ENCODE results near the gene EN2. TPM values are rescaled to one million over a fixed set of nuclear protein-coding genes. Genes with fewer than 3 reads are reported as not detected.

Gene EN2
- total and polyA plus RNA-seq, 10 donors: 0.03 to 0.04 TPM; not detected in 8

DNA sequence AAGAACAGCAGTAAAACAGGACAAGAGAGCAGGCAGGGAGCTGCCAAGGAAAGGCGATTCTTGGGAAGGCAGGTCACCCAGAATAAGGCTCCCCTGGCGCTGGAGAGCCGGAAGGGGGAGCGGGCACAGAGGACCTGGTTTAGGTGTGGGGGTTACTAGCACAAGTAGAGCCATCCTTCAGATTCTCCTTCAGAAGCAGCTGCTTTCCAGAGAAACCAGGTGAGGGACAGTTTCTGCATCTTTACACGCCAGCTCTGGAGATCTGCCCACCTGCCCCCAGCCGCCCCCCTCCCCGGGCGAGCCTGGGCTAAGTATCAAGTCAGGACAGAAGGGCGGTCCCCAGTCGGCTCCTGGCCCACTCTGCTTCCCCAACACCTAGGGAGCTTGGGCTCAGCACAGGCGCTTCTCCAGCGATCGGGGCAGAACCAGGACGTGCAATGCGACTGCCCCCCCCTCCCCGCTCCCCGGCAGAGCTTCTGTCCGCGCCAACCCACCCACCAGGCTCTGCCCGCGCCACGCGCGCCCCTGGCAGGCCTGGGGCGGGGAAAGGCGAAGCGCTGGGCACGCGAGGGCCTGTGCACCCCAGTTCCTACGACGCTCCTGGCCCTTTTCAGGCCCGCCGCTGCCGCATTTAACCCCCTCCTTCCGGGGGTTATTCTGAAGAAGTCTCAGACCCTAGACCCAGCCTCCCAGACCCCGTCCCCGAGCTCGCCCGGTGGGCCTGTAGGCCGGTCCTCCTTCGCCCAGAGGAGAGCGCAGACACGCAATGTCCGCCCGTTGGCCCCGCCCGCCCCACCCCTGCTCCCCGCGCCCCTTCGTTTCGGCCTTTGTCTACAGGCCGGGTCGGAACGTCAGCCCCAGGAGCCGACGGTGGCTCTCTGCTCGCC is 4.4 kb upstream of the EN2 start:
- Histone ChIP-seq H3K4me1 (peaks cover 14 to 73% (median 59%) of the 10 kb centered on the region in 6 donors), H3K27me3 (replicated peaks in 1 of 7) (peaks cover 5 to 98% (median 96%) of the 10 kb centered on the region in 7 donors)
- peak; percentile 56 for DNase-seq

GRCh38 chr7:155454183-155455112 is 3.5 kb upstream of the EN2 start:
- Histone ChIP-seq H3K27me3 (replicated peaks in 1 of 7) (peaks cover 11 to 98% (median 96%) of the 10 kb centered on the region in 7 donors), H3K4me1 (peaks cover 17 to 73% (median 59%) of the 10 kb centered on the region in 6 donors)

More for the DNA sequence above, 4.4 kb upstream of the EN2 start:
- no peak overlapping the region for H3K27ac ChIP-seq
- 2 to 14% (median 5%) methylated on average over 31 to 57 of the region's 57 CpGs for WGBS, 5 donors
- H3K36me3 ChIP-seq: no peaks in the 10 kb centered on the region
- no peaks in the 10 kb centered on the region for H3K9me3 ChIP-seq
- TF ChIP-seq, protein P1, sequence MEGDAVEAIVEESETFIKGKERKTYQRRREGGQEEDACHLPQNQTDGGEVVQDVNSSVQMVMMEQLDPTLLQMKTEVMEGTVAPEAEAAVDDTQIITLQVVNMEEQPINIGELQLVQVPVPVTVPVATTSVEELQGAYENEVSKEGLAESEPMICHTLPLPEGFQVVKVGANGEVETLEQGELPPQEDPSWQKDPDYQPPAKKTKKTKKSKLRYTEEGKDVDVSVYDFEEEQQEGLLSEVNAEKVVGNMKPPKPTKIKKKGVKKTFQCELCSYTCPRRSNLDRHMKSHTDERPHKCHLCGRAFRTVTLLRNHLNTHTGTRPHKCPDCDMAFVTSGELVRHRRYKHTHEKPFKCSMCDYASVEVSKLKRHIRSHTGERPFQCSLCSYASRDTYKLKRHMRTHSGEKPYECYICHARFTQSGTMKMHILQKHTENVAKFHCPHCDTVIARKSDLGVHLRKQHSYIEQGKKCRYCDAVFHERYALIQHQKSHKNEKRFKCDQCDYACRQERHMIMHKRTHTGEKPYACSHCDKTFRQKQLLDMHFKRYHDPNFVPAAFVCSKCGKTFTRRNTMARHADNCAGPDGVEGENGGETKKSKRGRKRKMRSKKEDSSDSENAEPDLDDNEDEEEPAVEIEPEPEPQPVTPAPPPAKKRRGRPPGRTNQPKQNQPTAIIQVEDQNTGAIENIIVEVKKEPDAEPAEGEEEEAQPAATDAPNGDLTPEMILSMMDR (IDR thresholded peaks at IDR 0.05 in 8 of 11, conservative IDR thresholded peaks at IDR 0.05 in 3 of 11): no peak
- TF ChIP-seq POLR2A (IDR thresholded peaks at IDR 0.05) (no peak), POLR2AphosphoS5 (IDR thresholded peaks at IDR 0.05) (no peak)
- peak overlapping the region in 1 of 8 donors; percentile 34 for H3K4me3 ChIP-seq
- intact Hi-C loops (cut with DNase I; ENCODE audit: low total_unique reads): no loop called here

GRCh38 chr7:155455132-155455693 is 2.7 kb upstream of the EN2 start:
- Histone ChIP-seq H3K4me3 (no peak overlapping the region), H3K9me3 (no peaks in the 10 kb centered on the region), H3K27ac (no peak overlapping the region), H3K27me3 (replicated peaks in 1 of 7) (peaks cover 11 to 98% (median 96%) of the 10 kb centered on the region in 7 donors), H3K4me1 (peaks cover 17 to 70% (median 55%) of the 10 kb centered on the region in 6 donors), H3K36me3 (no peaks in the 10 kb centered on the region)
- DNase-seq: peak; percentile 36
- no peak for TF ChIP-seq POLR2AphosphoS5 (IDR thresholded peaks at IDR 0.05)
- TF ChIP-seq, protein P1 (IDR thresholded peaks at IDR 0.05 in 8 of 11, conservative IDR thresholded peaks at IDR 0.05 in 3 of 11): no peak
- TF ChIP-seq POLR2A (IDR thresholded peaks at IDR 0.05): no peak
- WGBS, 5 donors: 4 to 8% (median 7%) methylated on average over 15 of the region's 15 CpGs
- intact Hi-C loops (cut with DNase I; ENCODE audit: low total_unique reads): no loop called here

More at GRCh38 chr7:155454183-155455112, 3.5 kb upstream of the EN2 start:
- no peak for TF ChIP-seq POLR2AphosphoS5 (IDR thresholded peaks at IDR 0.05)
- no peak for TF ChIP-seq POLR2A (IDR thresholded peaks at IDR 0.05)
- TF ChIP-seq, protein P1 (IDR thresholded peaks at IDR 0.05 in 8 of 11, conservative IDR thresholded peaks at IDR 0.05 in 3 of 11): no peak
- Histone ChIP-seq H3K36me3 (no peaks in the 10 kb centered on the region), H3K4me3 (peak overlapping the region in 2 of 8 donors; percentile 6 to 34), H3K9me3 (no peaks in the 10 kb centered on the region), H3K27ac (no peak overlapping the region)
- intact Hi-C loops (cut with DNase I; ENCODE audit: low total_unique reads): no loop called here
- DNase-seq: peak; percentile 64
- 3 to 5% (median 5%) methylated on average over 50 to 82 of the region's 82 CpGs for WGBS, 5 donors

Data from spleen (tissue), 11 donors.